DLD1 (cell line): ENCODE results near the gene CPT1A.

ENCODE experiments used
- in situ Hi-C: cut with HindIII; loops from 2 replicates; pipeline ENCODE4 v1.10.0; 2017; ENCODE audit warnings: low sequenced_read_pairs

CPT1A gene

DNA sequence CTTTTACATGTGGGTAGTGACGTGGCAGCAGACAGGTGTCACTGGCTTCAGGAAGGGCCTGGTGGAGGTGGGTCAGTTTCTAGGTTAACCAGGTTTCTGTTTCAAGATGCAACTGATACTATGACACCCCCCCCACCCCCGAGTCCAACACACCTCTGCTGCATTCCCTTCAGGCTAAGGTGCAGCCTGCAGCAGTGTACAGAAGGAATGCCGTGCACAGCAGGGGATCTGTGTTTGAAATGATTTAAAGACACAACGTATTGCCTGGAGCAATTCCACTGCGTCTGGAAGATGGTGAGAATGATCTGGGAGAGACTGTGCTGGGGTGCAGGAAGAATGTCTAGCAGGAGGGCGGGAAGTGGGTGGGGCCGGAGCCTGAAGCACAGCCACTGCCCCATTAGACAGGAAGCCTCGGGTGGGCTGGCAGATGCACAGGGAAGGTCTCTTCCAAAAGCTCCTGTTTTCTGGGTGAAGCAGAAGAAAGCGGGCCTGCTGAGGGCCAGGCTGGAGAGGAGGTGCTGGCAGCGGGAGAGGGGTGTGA is 78.5 kb downstream of the CPT1A start:
- in situ Hi-C loops: no loop called here

DNA sequence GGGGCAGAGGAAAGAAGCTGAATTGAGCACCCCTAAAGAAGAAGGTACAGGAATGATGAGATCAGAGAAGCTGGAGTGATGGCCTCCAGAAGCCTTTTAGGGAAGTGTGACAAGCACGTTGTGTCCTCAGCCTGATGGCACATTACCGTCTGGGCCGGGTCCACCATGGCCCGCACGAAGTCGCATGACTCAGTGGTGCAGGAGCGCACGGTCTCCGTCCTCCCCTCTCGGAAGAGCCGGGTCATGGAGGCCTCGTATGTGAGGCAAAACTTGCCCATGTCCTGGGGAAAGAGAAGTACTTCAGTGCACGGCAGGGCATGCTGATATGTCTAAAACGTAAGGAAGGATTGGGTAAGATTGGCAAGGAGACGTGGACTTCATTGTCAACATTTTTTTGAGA is 79.2 kb downstream of the CPT1A start:
- in situ Hi-C loops: no loop called here

- in situ Hi-C loops: no loop called here
These were observed 79.9 kb downstream of the CPT1A start for GRCh38 chr11:68761801-68762200.

DNA sequence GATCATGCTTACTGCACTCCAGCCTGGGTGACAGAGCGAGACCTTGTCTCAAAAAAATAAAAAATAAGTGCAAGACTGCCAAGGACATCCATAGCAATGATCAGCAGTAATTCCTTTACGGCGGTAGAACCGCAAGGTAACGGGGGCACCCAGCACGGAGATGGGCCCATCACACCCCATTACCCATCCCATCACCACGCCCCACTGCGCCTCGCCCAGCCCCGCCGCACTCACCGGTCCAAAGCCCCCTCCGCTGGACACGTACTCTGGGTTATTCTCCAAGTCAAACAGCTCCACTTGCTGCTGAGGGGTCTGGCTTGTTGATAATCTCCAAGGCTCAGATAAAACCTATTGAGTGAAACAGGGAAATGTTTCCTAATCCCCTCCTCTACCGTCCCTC is 81.7 kb downstream of the CPT1A start:
- in situ Hi-C loops: no loop called here

GRCh38 chr11:68757711-68758110 is 84.0 kb downstream of the CPT1A start:
- in situ Hi-C loops: no loop called here

DNA sequence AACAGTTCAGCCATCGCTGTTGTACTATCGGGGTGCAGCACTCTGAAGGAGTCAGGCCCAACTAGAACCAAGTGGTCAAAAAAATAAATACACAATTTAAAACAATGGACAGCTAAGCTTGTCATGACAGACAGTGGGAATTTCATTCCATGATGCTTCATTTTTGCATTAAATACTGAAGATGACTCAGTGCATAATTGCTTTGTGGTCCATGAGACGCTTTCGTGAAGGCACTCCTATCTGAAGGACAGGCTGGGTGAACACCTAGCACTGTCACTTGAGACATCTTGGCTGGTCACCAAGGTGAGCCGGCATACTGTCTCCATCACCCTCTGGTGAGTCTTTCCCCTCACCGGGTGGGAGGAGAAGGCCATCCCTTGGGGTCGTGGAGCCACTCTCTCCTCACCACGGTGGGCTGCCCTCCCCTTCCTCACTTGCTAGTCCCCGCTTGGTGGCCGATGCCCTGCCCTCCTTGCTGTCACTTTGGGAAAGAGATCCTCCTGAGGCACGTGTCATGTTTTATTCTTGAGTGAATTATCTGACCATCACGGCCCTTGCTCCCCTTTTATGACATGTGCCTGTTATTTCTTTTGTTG is 85.4 kb downstream of the CPT1A start:
- in situ Hi-C loops: no loop called here

DNA sequence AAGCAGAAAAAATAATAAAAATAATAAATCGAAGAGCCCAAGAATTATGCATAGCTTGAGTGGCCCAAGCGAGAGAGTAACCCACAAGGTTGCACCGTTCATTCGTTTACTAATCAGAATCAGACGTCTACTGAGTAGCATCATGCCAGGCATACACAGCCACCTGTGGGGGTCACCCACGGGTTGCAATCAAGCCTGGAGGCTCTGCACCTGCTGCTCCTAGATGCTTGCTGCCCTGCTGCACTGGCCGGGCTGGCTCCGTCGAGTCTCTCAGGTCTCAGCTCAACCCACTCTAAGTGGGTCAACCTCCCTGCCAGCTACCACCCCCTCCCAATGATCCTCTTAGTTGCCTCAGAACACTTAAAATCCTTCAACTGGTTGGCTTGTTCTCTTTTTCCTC is 88.4 kb downstream of the CPT1A start:
- in situ Hi-C loops: no loop called here

- in situ Hi-C loops: no loop called here
These were observed 90.3 kb downstream of the CPT1A start, which contains the start of gene TESMIN for GRCh38 chr11:68751331-68751856. TSS of gene TESMIN (minus strand) at chr11:68751520. CDS start at chr11:68750660, 860 bp downstream.

- in situ Hi-C loops: no loop called here
These were observed 90.8 kb downstream of the CPT1A start for GRCh38 chr11:68751004-68751325.

- in situ Hi-C loops: no loop called here
These were observed 91.3 kb downstream of the CPT1A start for GRCh38 chr11:68750195-68751003.

GRCh38 chr11:68749229-68750123 is 92.2 kb downstream of the CPT1A start:
- in situ Hi-C loops: no loop called here

DNA sequence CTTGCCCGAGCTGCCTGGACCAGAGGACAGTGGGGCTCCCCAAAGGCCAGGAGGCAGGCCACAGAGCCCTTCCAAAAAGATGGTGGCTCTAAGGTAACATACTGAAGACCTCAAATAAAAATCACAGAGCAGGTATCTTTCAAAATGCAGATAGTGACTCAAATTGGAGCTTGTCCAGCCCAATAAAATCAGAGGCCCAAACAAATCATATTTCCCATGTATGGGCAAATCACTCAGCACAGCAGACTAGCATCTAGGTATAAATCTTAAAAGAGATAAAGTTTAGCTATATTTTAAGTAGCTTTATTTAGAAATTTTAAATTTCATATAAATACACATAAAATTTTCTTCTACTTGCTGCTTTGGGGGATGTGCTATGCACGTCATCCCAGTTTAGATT is 93.7 kb downstream of the CPT1A start:
- in situ Hi-C loops: no loop called here

- in situ Hi-C loops: no loop called here
These were observed 98.2 kb downstream of the CPT1A start for GRCh38 chr11:68743539-68743938.

- in situ Hi-C loops: no loop called here
These were observed 100.3 kb downstream of the CPT1A start for GRCh38 chr11:68741463-68741862.

DNA sequence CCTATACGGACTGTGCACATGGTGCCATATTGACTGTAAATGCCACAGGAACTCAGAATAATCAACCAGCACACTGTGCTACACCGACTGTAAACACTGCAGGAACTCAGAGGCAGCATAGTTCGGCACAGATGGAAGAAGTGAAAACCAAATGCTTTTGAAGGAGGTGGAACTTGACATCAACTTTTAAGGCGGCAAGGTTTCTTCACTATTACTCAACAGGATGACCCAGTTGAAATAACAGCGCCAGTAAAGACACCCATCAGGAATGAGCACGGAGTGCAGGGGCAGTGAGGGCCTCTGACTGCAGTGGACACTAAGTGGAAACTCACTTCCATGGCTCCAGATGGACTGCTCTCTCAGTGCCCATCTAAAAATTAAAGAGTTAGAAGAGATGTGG is 106.1 kb downstream of the CPT1A start:
- in situ Hi-C loops: no loop called here

GRCh38 chr11:68735125-68735524 is 106.6 kb downstream of the CPT1A start:
- in situ Hi-C loops: no loop called here

DNA sequence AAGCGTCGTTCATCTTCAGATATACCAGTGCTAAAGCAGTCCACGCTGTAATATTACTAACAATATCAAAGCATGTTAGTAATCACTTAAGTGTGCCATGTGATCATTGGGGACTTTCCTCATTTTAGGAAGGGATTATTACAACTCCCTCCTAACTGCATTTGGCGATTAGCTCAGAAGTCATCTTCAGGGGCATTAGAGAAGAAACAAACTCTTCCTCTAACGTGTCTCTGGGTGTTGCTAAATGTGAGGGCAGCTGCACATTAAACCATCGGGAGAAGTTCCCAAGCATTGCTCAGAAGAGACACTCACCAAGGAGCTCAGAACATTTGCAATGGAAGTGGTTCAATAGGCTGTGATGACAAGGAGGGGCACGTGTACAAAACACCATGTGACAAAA is 107.6 kb downstream of the CPT1A start:
- in situ Hi-C loops: no loop called here

- in situ Hi-C loops: no loop called here
These were observed 113.9 kb downstream of the CPT1A start for GRCh38 chr11:68727783-68728182.

DNA sequence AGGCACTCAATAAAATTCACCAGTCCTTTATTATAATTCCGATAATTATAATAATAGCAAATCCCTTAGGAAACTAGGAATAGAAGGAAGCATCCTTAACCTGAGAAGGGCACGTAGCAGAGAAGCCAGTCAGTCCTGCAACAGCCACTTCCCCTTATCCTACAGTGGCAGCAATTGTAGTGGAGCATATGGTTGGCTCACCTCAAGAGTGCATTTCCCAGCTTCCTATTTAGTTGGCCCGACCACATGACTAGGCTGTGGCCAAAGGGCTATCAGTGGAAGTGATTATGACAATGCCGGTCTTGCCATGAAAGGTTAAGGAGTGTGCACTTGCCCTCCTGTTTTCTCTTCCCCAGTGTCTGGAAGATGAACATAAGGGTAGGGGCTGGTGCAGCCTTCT is 117.4 kb downstream of the CPT1A start:
- in situ Hi-C loops: no loop called here

GRCh38 chr11:68722143-68722542 is 119.6 kb downstream of the CPT1A start:
- in situ Hi-C loops: no loop called here

DNA sequence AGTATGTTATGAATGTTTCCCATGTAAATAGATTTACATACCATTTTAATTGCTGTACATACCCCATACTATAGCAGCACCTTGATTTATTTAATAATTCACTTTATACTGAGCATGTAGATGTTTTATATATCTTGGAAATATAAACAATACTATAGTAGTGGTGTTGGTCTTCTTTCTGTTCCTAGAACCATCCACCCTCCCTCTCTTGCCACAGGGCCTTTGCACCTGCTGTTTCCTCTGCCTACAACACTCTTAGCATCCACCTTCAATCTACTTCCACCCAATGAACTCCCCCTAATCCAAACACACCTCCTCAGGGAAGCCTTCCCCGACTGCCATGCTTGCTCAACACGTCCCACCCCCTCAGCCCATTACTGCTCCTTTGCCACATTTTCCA is 120.6 kb downstream of the CPT1A start:
- in situ Hi-C loops: no loop called here
